ENCODE measurements around the gene SCGB2B2. TPM values are rescaled to one million over a fixed set of nuclear protein-coding genes. Genes with fewer than 3 reads are reported as not detected.

SCGB2B2 gene
- 0.06 TPM for polyA plus RNA-seq (2013, experiment 1 of 2)
- polyA plus RNA-seq (2013, experiment 2 of 2): 0.03 TPM

GRCh38 chr19:34676697-34677385, at the start of gene SCGB2B2:
Gene SCGB2B2 (minus strand): TSS chr19:34677159. CDS start chr19:34594563, 82,596 bp downstream.
- Histone ChIP-seq H3K4ac (ENCODE audit: low read length) (no peak within 1 kb of the TSS), H3K79me1 (ENCODE audit: low read depth, low read length) (no peaks in the 10 kb centered on the region), H2AK5ac (ENCODE audit: low read depth, low read length) (no peak within 1 kb of the TSS), H3K9ac (ENCODE audit: low read depth, low read length, poor library complexity) (peak within 1 kb of the TSS; percentile 96), H3K27ac (replicated peaks; ENCODE audit: low read length) (peak within 1 kb of the TSS; percentile 76), H2BK5ac (ENCODE audit: low read length) (peak within 1 kb of the TSS; percentile 69), H4K8ac (ENCODE audit: low read depth, low read length) (peak within 1 kb of the TSS; percentile 88), H3K9me3 (replicated peaks in 1 of 2; ENCODE audit: control insufficient read depth in 2 of 2, insufficient read depth in 1 of 2, low read depth in 1 of 2, low read length in 2 of 2) (peaks cover 9 to 36% of the 10 kb centered on the region in 2 donors), H3K4me2 (ENCODE audit: insufficient read depth, low read length, poor library complexity, severe bottlenecking) (peak within 1 kb of the TSS; percentile 55), H3K23ac (ENCODE audit: low read depth, low read length, poor library complexity) (peak within 1 kb of the TSS; percentile 70), H3K27me3 (ENCODE audit: control insufficient read depth in 3 of 3, insufficient read depth in 3 of 3, low read depth in 1 of 3, low read length in 3 of 3) (no peaks in the 10 kb centered on the region), H3K36me3 (replicated peaks in 1 of 2; ENCODE audit: control insufficient read depth in 2 of 2, insufficient read depth in 2 of 2, low read length in 2 of 2) (peaks cover 15 to 35% of the 10 kb centered on the region in 2 donors), H3K4me1 (ENCODE audit: control insufficient read depth in 2 of 2, insufficient read depth in 1 of 2, low read depth in 1 of 2, low read length in 2 of 2) (peaks cover 2 to 6% of the 10 kb centered on the region in 2 donors), H3K14ac (ENCODE audit: low read length) (peak within 1 kb of the TSS; percentile 94), H3K18ac (ENCODE audit: low read length) (peak within 1 kb of the TSS; percentile 83), H4K91ac (ENCODE audit: low read depth, low read length, poor library complexity) (no peak within 1 kb of the TSS), H2BK15ac (ENCODE audit: low read length) (no peak within 1 kb of the TSS), H3K4me3 (ENCODE audit: low read length in 2 of 2) (peak within 1 kb of the TSS; percentile 69 to 96), H2BK120ac (ENCODE audit: low read depth, low read length) (no peak within 1 kb of the TSS), H2BK12ac (ENCODE audit: low read length) (no peak within 1 kb of the TSS), H2AFZ (ENCODE audit: low read length) (peak within 1 kb of the TSS; percentile 92)
- WGBS, 2 donors (ENCODE audit: extremely low coverage in 2 of 2, insufficient read length in 2 of 2, insufficient replicate concordance in 1 of 2): no CpG with 5 or more reads among the region's 26 CpGs
- no peak for DNase-seq (ENCODE audit: low spot score)

GRCh38 chr19:34725400-34725799, 48.4 kb upstream of the SCGB2B2 start:
- Histone ChIP-seq H3K79me1 (ENCODE audit: low read depth, low read length) (no peaks in the 10 kb centered on the region), H3K27me3 (ENCODE audit: control insufficient read depth in 3 of 3, insufficient read depth in 3 of 3, low read depth in 1 of 3, low read length in 3 of 3) (peaks cover 0 to 17% (median 2%) of the 10 kb centered on the region in 3 experiments), H4K8ac (ENCODE audit: low read depth, low read length) (no peak overlapping the region), H3K4me3 (ENCODE audit: low read length in 2 of 2) (no peak overlapping the region), H2BK12ac (ENCODE audit: low read length) (no peak overlapping the region), H2BK5ac (ENCODE audit: low read length) (no peak overlapping the region), H3K27ac (replicated peaks; ENCODE audit: low read length) (no peak overlapping the region), H3K9me3 (replicated peaks in 1 of 2; ENCODE audit: control insufficient read depth in 2 of 2, insufficient read depth in 1 of 2, low read depth in 1 of 2, low read length in 2 of 2) (peaks cover 0 to 6% of the 10 kb centered on the region in 2 donors), H2BK15ac (ENCODE audit: low read length) (no peak overlapping the region), H3K23ac (ENCODE audit: low read depth, low read length, poor library complexity) (no peak overlapping the region), H3K36me3 (replicated peaks in 1 of 2; ENCODE audit: control insufficient read depth in 2 of 2, insufficient read depth in 2 of 2, low read length in 2 of 2) (no peaks in the 10 kb centered on the region), H3K4me2 (ENCODE audit: insufficient read depth, low read length, poor library complexity, severe bottlenecking) (no peak overlapping the region), H2BK120ac (ENCODE audit: low read depth, low read length) (no peak overlapping the region), H3K18ac (ENCODE audit: low read length) (no peak overlapping the region), H3K4ac (ENCODE audit: low read length) (no peak overlapping the region), H3K4me1 (ENCODE audit: control insufficient read depth in 2 of 2, insufficient read depth in 1 of 2, low read depth in 1 of 2, low read length in 2 of 2) (no peaks in the 10 kb centered on the region), H3K14ac (ENCODE audit: low read length) (no peak overlapping the region), H2AK5ac (ENCODE audit: low read depth, low read length) (no peak overlapping the region), H2AFZ (ENCODE audit: low read length) (no peak overlapping the region), H4K91ac (ENCODE audit: low read depth, low read length, poor library complexity) (no peak overlapping the region), H3K9ac (ENCODE audit: low read depth, low read length, poor library complexity) (no peak overlapping the region)
- DNase-seq (ENCODE audit: low spot score): no peak
- WGBS, 2 donors (ENCODE audit: extremely low coverage in 2 of 2, insufficient read length in 2 of 2, insufficient replicate concordance in 1 of 2): no CpG with 5 or more reads among the region's 6 CpGs

- no peak overlapping the region for H3K27ac ChIP-seq (replicated peaks; ENCODE audit: low read length)
- H2AK5ac ChIP-seq (ENCODE audit: low read depth, low read length): no peak overlapping the region
- H4K91ac ChIP-seq (ENCODE audit: low read depth, low read length, poor library complexity): no peak overlapping the region
- no peak overlapping the region for H3K23ac ChIP-seq (ENCODE audit: low read depth, low read length, poor library complexity)
- H4K8ac ChIP-seq (ENCODE audit: low read depth, low read length): no peak overlapping the region
- no peak overlapping the region for H3K18ac ChIP-seq (ENCODE audit: low read length)
- no peak for DNase-seq (ENCODE audit: low spot score)
- no peaks in the 10 kb centered on the region for H3K4me1 ChIP-seq (ENCODE audit: control insufficient read depth in 2 of 2, insufficient read depth in 1 of 2, low read depth in 1 of 2, low read length in 2 of 2)
- no peak overlapping the region for H3K4me3 ChIP-seq (ENCODE audit: low read length in 2 of 2)
- no peak overlapping the region for H3K9ac ChIP-seq (ENCODE audit: low read depth, low read length, poor library complexity)
- no peak overlapping the region for H2BK12ac ChIP-seq (ENCODE audit: low read length)
- peaks cover 0 to 3% of the 10 kb centered on the region in 2 donors for H3K9me3 ChIP-seq (replicated peaks in 1 of 2; ENCODE audit: control insufficient read depth in 2 of 2, insufficient read depth in 1 of 2, low read depth in 1 of 2, low read length in 2 of 2)
- H3K27me3 ChIP-seq (ENCODE audit: control insufficient read depth in 3 of 3, insufficient read depth in 3 of 3, low read depth in 1 of 3, low read length in 3 of 3): peaks cover 0 to 17% (median 0%) of the 10 kb centered on the region in 3 experiments
- no peak overlapping the region for H3K4ac ChIP-seq (ENCODE audit: low read length)
- no peak overlapping the region for H3K4me2 ChIP-seq (ENCODE audit: insufficient read depth, low read length, poor library complexity, severe bottlenecking)
- no peak overlapping the region for H2BK15ac ChIP-seq (ENCODE audit: low read length)
- no peak overlapping the region for H3K14ac ChIP-seq (ENCODE audit: low read length)
- WGBS, 2 donors (ENCODE audit: extremely low coverage in 2 of 2, insufficient read length in 2 of 2, insufficient replicate concordance in 1 of 2): no CpG with 5 or more reads among the region's 11 CpGs
- no peak overlapping the region for H2BK5ac ChIP-seq (ENCODE audit: low read length)
- H3K36me3 ChIP-seq (replicated peaks in 1 of 2; ENCODE audit: control insufficient read depth in 2 of 2, insufficient read depth in 2 of 2, low read length in 2 of 2): no peaks in the 10 kb centered on the region
- H2BK120ac ChIP-seq (ENCODE audit: low read depth, low read length): no peak overlapping the region
- no peaks in the 10 kb centered on the region for H3K79me1 ChIP-seq (ENCODE audit: low read depth, low read length)
- H2AFZ ChIP-seq (ENCODE audit: low read length): no peak overlapping the region
Observed at GRCh38 chr19:34722353-34722752, 45.4 kb upstream of the SCGB2B2 start.

GRCh38 chr19:34715357-34715756, 38.4 kb upstream of the SCGB2B2 start:
- Histone ChIP-seq H3K79me1 (ENCODE audit: low read depth, low read length) (no peaks in the 10 kb centered on the region), H3K4me2 (ENCODE audit: insufficient read depth, low read length, poor library complexity, severe bottlenecking) (no peak overlapping the region), H2BK5ac (ENCODE audit: low read length) (no peak overlapping the region), H2BK120ac (ENCODE audit: low read depth, low read length) (no peak overlapping the region), H3K4me1 (ENCODE audit: control insufficient read depth in 2 of 2, insufficient read depth in 1 of 2, low read depth in 1 of 2, low read length in 2 of 2) (no peaks in the 10 kb centered on the region), H3K18ac (ENCODE audit: low read length) (no peak overlapping the region), H3K23ac (ENCODE audit: low read depth, low read length, poor library complexity) (no peak overlapping the region), H2AFZ (ENCODE audit: low read length) (no peak overlapping the region), H3K14ac (ENCODE audit: low read length) (no peak overlapping the region), H3K36me3 (replicated peaks in 1 of 2; ENCODE audit: control insufficient read depth in 2 of 2, insufficient read depth in 2 of 2, low read length in 2 of 2) (no peaks in the 10 kb centered on the region), H3K9me3 (replicated peaks in 1 of 2; ENCODE audit: control insufficient read depth in 2 of 2, insufficient read depth in 1 of 2, low read depth in 1 of 2, low read length in 2 of 2) (peaks cover 9 to 23% of the 10 kb centered on the region in 2 donors), H3K27ac (replicated peaks; ENCODE audit: low read length) (no peak overlapping the region), H3K27me3 (ENCODE audit: control insufficient read depth in 3 of 3, insufficient read depth in 3 of 3, low read depth in 1 of 3, low read length in 3 of 3) (peaks cover 0 to 1% (median 0%) of the 10 kb centered on the region in 3 experiments), H3K4ac (ENCODE audit: low read length) (no peak overlapping the region), H2AK5ac (ENCODE audit: low read depth, low read length) (no peak overlapping the region), H3K9ac (ENCODE audit: low read depth, low read length, poor library complexity) (no peak overlapping the region), H4K91ac (ENCODE audit: low read depth, low read length, poor library complexity) (no peak overlapping the region), H2BK15ac (ENCODE audit: low read length) (no peak overlapping the region), H4K8ac (ENCODE audit: low read depth, low read length) (no peak overlapping the region), H3K4me3 (ENCODE audit: low read length in 2 of 2) (no peak overlapping the region), H2BK12ac (ENCODE audit: low read length) (no peak overlapping the region)
- no peak for DNase-seq (ENCODE audit: low spot score)
